GM10266 (cell line): ENCODE results near the gene ATP5F1E.
"Not testable (repeated sequence)": the region's sequence is repeated elsewhere in the genome, so short reads cannot be mapped to it uniquely, and the experiment has no call there.

Source experiments
- DNase-seq: peaks from one replicate; pipeline ENCODE4 v3.0.0; 2012; ENCODE audit errors: extremely low spot score
- CTCF ChIP-seq: IDR thresholded peaks from 2 replicates; pipeline ENCODE4 v1.5.1; 2012; ENCODE audit warnings: mild to moderate bottlenecking, low read depth; ENCODE audit not compliant: control insufficient read depth, insufficient read depth; ENCODE audit errors: missing control alignments

ATP5F1E gene

GRCh38 chr20:59015411-59015810, 16.7 kb downstream of the ATP5F1E start:
- no peak for DNase-seq
- TF ChIP-seq CTCF = no peak

GRCh38 chr20:59014680-59015389, 17.3 kb downstream of the ATP5F1E start:
- TF ChIP-seq CTCF = no peak
- DNase-seq = no peak

GRCh38 chr20:59013959-59014608, 18.1 kb downstream of the ATP5F1E start:
- TF ChIP-seq CTCF = no peak
- DNase-seq = no peak

- no peak for TF ChIP-seq CTCF
- no peak for DNase-seq
Measured at GRCh38 chr20:59013031-59013951, 18.8 kb downstream of the ATP5F1E start.

- not testable (repeated sequence) for DNase-seq
Measured at GRCh38 chr20:59011874-59012157, 20.3 kb downstream of the ATP5F1E start.

GRCh38 chr20:59010995-59011873, 20.9 kb downstream of the ATP5F1E start:
- no peak for TF ChIP-seq CTCF
- no peak for DNase-seq
